DOHH2 (cell line): ENCODE measurements around the gene TATDN2.

ENCODE experiments used
- EZH2phosphoT487 ChIP-seq: fragments of 200-600 bp; sonication (generic); IDR thresholded peaks from 2 replicates; pipeline ENCODE4 v1.6.1; 2017; ENCODE audit warnings: borderline replicate concordance, mild to moderate bottlenecking, antibody characterized with exemption, low read length, moderate library complexity, mixed read lengths
- TF ChIP-seq, protein P1 (sequence below): fragments of 200-600 bp; sonication (generic); IDR thresholded peaks from one replicate; pipeline ENCODE4 v1.5.1; 2014; ENCODE audit warnings: antibody characterized with exemption, mild to moderate bottlenecking, low read depth, low read length; ENCODE audit not compliant: poor library complexity, severe bottlenecking

DNA sequence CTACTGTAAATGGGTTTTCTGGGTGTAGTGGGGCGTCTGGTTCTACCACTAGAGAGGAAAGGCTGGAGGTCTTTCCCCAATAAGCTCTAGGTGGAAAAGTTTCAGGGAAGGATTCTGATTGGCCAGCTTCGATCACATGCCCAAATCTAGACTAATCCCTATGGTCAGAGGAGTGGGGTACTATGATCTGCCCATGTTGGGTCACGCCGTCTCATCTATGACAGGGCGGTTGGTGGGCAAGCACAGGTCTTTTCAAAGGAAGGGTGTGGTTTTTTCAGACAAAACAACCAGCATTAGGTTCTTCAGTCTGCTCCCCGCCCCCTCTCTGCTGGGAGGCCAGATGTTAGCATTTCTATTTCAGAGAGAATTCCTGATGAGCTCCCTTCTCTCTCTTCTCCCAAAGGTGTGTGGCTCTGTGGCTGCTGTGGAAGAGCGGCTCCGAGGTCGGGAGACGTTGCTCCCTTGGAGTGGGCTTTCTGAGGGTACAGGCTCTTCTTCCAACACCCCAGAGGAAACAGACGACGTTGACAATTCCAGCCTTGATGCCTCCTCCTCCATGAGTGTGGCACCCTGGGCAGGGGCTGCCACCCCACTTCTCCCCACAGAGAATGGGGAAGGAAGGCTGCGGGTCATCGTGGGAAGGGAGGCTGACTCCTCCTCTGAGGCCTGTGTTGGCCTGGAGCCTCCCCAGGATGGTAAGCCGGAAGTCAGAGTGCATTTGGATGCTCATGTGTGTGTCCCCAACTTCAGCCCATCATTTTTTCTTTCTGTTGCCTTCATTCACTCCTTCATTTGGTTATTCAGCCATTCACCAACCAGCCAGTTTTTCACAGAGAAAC is 9.7 kb upstream of the TATDN2 start:
- TF ChIP-seq, protein P1, sequence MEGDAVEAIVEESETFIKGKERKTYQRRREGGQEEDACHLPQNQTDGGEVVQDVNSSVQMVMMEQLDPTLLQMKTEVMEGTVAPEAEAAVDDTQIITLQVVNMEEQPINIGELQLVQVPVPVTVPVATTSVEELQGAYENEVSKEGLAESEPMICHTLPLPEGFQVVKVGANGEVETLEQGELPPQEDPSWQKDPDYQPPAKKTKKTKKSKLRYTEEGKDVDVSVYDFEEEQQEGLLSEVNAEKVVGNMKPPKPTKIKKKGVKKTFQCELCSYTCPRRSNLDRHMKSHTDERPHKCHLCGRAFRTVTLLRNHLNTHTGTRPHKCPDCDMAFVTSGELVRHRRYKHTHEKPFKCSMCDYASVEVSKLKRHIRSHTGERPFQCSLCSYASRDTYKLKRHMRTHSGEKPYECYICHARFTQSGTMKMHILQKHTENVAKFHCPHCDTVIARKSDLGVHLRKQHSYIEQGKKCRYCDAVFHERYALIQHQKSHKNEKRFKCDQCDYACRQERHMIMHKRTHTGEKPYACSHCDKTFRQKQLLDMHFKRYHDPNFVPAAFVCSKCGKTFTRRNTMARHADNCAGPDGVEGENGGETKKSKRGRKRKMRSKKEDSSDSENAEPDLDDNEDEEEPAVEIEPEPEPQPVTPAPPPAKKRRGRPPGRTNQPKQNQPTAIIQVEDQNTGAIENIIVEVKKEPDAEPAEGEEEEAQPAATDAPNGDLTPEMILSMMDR, result no peak
- TF ChIP-seq EZH2phosphoT487, result no peak
